ENCODE results near the gene RASGRP3.

The RASGRP3 gene

DNA sequence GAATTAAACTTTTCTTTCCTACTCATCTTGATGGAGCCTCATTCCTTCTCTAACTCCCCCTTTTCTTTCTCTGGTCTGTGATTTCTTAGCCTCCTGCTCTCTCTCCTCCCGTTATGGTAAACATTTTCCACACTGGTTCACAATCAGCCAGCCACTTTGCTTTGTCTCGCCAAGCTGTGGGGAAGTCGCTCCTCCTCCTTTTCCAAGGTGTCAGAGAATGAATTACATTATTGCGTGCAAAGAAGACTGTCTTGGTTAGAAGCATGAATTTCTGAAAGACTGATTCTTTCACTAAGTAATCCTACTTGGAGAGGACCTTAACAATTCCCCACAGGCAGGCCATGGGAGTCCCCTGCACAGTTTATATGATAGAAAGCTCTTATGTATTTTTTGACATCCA lies 46.1 kb downstream of the RASGRP3 start:
- DNase-seq (ENCODE audit: low read depth in 2 of 2): no peak

GRCh38 chr2:33525666-33526065 lies 49.2 kb downstream of the RASGRP3 start:
- no peak for DNase-seq (ENCODE audit: low read depth in 2 of 2)

DNA sequence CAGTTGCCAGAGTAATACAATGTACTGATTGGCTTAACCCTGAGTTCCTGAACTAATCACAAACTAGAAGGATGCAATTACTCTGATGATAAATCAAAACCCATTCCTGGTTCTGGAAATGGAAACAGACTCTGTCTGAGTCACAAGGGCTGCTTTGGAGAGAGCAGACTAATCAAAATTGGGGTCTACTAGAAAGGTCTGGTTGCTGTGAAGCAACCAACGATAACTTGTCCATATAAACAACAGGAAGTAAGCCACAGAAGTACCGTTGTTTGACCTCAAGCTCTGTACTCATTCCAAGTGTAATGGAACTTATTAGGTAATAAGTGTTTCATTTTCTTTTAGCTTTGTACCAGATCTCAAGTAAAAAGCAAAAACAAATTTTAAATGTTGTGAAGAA lies 49.7 kb downstream of the RASGRP3 start:
- no peak for DNase-seq (ENCODE audit: low read depth in 2 of 2)

GRCh38 chr2:33526921-33527320 lies 50.5 kb downstream of the RASGRP3 start:
- DNase-seq (ENCODE audit: low read depth in 2 of 2): no peak

GRCh38 chr2:33528441-33528950 lies 52.0 kb downstream of the RASGRP3 start:
- no peak for DNase-seq (ENCODE audit: low read depth in 2 of 2)

- DNase-seq (ENCODE audit: low read depth in 2 of 2): no peak
Measured at GRCh38 chr2:33529771-33530481, 53.5 kb downstream of the RASGRP3 start.

- DNase-seq (ENCODE audit: low read depth in 2 of 2): no peak
Measured at GRCh38 chr2:33530690-33531548, 54.5 kb downstream of the RASGRP3 start.

- DNase-seq (ENCODE audit: low read depth in 2 of 2): no peak
Measured at GRCh38 chr2:33531549-33532059, 55.2 kb downstream of the RASGRP3 start.

DNA sequence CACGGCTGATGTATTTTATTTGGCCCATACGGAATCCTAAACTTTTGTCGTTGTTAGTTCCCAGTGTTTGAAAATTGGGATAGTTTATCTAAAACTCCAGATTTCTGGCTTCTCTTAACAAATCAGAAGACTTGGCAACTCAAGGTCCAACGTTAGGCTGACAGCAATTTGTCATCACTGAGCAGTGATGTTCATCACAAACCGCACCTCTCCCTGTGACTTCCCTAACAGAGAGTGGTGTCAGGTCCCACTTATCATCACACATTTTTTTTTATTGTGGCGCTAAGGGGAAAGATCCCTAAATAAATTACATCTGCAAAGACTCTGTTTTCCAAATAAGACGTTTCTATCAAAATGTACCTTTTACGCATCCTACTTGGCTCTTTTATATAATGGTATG lies 55.7 kb downstream of the RASGRP3 start:
- DNase-seq (ENCODE audit: low read depth in 2 of 2): no peak

DNA sequence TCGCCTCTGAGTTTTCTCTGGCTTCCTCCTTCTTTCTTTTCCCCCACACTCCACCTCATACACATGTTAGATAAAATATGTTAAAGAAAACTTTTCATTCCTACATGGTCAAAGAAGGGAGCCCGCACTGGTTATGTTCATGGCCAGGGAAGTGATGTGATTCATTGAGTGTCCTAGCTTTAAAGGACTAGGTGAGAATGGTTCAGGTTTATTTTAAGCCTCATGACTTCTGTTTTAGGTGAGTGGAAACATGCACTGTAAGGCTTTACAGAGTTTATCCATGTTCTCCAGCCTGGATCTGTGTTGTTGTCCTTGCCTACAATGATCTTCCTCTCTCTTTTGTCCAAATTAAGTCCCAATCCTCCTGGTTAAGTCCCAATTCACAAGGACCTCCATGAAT lies 56.5 kb downstream of the RASGRP3 start:
- DNase-seq (ENCODE audit: low read depth in 2 of 2): no peak

DNA sequence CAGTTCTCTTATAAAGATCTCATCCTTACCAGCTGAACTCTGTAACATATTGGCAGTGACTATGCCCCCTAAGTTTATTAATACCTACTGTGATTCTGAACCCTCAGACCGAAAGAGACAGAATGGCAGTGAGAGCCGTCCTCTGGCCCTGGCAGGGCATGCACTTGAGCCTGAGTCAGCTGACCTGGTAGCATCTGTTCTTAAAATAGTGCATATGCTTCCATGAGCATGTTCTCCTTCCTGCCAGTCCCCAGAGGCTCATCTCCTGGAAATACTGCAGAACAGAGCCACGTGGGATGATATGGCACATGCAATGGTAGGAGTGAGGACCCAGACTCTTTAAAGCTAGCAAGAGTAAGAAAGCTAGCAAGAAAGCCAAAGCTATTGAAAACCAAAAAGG lies 59.0 kb downstream of the RASGRP3 start:
- DNase-seq (ENCODE audit: low read depth in 2 of 2): no peak

DNA sequence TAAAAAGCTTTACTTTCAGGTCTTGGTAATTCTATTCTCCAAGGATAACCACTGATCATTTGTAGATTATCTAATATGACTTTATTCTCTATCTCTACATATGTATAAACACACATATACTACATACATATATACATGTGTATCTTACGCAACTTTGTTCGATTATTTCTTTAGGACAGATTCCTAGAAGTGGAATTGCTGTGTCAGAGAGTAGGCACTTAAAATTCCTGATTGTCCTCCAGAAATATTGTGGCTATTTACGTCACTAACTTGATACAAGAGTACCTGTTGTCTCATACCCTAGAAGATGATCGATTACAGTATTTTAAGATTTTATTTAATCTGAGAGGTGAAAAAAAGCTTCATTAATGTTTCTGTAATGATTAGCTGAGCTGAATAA lies 64.8 kb downstream of the RASGRP3 start:
- no peak for DNase-seq (ENCODE audit: low read depth in 2 of 2)

DNA sequence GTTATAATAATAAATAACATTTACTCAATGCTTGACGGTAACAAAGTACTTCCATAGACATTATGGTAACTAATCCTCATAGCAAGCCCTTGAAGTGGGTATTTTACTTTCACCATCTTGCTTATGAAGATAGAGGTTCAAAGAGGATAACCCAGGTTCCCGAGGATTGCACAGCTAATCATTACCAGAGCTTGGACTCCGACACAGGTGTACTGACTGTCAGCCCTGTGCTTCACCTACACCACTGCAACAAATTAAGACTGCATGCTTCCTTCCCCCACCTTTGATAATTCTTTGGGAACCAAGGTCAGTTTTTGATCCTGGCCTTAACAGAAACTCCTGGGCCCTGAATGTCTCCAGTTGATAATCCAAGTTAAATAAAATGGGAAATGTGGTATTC lies 73.8 kb downstream of the RASGRP3 start:
- no peak for DNase-seq (ENCODE audit: low read depth in 2 of 2)

DNA sequence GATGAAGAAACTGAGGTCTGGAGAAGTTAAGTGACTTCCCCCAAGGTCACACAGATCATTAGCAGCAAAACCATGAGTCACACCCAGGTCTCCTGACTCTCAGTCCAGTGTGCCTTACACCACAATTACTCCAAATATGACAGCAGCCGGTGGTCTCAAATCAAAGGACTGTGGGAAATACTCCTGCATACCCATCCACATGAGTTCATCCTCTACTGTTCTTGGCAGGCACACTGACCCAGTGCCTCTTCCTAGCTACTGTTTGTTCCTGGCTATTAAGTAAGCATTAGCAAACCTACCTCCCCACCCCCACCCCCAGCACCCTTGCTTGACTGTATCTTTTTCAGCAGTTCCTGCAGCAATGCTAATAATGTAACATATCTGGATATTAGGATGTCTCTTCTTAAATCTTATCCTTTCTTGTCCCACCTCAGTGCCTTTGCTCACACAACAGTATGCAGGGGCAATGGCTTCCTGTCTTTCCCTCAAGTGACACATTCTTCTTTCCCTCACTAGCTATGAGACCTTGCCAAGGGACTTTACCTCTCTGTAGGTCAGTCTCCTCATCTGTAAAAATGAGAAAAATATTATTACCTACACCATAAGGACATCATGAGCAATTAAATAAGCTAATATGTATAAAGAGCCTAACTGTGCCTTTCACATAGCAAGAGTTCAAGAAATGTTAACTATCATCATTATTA lies 76.5 kb downstream of the RASGRP3 start:
- no peak for DNase-seq (ENCODE audit: low read depth in 2 of 2)

DNA sequence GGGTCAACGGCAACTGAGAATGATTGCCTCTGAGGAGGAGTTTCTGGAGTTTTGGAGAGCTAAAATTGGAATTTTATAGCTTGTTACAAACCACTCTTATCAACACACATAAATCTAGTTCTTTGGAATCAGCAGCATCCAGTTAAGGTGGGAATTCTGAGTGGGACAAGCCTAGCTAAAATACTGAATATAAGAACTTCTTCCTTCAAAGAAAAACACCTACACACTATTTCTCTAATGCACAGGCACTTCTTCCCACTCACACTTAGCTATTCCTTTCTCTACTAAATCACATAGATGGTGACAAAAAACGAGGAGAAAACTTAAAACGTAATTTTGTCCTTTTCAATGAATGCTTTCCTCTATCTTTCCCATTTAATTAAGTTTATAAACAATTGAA lies 79.2 kb downstream of the RASGRP3 start:
- DNase-seq (ENCODE audit: low read depth in 2 of 2): no peak

- no peak for DNase-seq (ENCODE audit: low read depth in 2 of 2)
Measured at GRCh38 chr2:33559328-33559727, 82.9 kb downstream of the RASGRP3 start.

DNA sequence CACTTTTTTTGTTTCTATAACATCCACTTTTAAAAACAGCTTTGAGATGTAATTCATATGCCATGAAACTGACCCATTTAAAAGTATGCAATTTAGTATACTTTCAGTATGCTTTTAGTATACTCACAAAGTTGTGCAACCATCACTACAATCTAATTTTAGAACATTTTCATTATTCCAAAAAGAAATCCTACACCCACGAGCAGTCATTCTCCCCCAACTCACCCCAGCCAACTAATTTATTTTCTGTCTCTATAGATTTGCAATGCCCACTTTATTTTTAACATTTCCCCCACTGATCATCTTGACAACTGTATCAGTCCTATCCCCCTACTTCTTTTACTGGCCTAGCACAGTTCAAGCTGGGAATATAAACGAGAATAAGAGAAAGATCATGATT lies 83.6 kb downstream of the RASGRP3 start:
- no peak for DNase-seq (ENCODE audit: low read depth in 2 of 2)

DNA sequence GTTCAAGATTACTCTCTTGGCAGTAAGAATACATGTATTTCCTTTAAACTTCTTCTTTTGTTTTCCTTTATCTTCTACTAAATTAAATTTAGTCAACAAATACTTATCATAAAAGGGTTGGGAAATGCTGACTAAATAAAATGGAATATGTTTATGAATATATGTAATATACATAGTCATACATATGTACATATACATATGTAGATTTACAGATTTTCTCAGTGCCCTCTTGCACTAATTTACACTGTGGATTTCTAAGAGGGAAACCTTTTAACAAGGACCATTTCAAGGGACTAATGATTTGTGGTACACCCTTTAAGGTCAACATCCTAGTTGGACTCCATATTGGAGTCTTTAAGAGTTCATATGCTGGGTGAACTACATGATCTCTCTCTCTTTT lies 85.4 kb downstream of the RASGRP3 start:
- DNase-seq (ENCODE audit: low read depth in 2 of 2): no peak

GRCh38 chr2:33570681-33571080 lies 94.2 kb downstream of the RASGRP3 start:
- DNase-seq (ENCODE audit: low read depth in 2 of 2): no peak

DNA sequence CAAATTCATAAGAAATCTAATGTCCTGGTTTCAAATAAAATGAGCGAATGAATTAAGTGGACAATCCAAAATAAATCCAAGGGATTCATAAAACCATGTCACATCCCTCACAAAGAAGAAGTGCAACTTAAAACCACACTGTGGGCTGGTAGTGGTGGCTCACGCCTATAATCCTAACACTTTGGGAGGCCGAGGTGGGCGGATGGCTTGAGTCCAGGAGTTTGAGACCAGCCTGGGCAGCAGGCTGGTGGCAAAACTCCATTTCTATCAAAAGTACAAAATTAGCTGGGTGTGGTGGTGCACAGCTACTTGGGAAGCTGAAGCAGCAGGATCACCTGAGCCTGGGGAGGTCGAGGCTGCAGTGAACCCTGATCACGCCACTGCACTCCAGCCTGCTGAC lies 97.2 kb downstream of the RASGRP3 start:
- no peak for DNase-seq (ENCODE audit: low read depth in 2 of 2)

GRCh38 chr2:33577084-33577483 lies 100.6 kb downstream of the RASGRP3 start:
- no peak for DNase-seq (ENCODE audit: low read depth in 2 of 2)

DNA sequence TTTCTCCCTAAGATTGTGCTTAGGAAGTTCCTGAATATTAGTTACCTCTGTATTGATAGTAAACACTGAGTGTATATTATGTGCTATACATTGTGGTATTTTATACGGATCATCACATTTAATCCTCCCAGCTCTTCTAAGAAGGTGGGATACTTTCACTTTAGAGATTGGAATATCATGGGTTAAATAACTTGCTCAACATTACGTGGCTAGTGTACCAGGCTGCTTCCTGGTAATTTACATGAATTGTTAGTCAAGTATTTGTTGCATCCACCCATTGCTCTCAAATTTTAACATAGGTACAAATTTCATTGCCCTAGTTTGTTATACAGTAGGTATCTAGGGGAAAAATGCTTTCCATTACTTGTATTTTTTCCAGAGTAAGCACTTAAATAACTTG lies 101.2 kb downstream of the RASGRP3 start:
- no peak for DNase-seq (ENCODE audit: low read depth in 2 of 2)

Measured in stimulated activated CD8-positive, alpha-beta memory T cell treated with anti-CD3 and anti-CD28 coated beads, Interleukin-15, amount 100 ng/mL, for 48 hours (primary cell).